GM18951 (cell line): Measurements from ENCODE around the gene CDK5R2.

Experiments used
- POLR2A ChIP-seq: IDR thresholded peaks from 4 replicates; pipeline ENCODE4 v1.6.1; 2011; ENCODE audit warnings: mild to moderate bottlenecking; ENCODE audit not compliant: insufficient read length, insufficient read depth; ENCODE audit errors: extremely low read depth
- in situ Hi-C: fragments of 300-500 bp; cut with MboI; formaldehyde crosslinking; loops from one replicate; pipeline ENCODE4 v1.12.0; 2022; ENCODE audit warnings: low sequenced_read_pairs, mixed read lengths, inconsistent platforms; ENCODE audit not compliant: unreplicated experiment

The CDK5R2 gene

DNA sequence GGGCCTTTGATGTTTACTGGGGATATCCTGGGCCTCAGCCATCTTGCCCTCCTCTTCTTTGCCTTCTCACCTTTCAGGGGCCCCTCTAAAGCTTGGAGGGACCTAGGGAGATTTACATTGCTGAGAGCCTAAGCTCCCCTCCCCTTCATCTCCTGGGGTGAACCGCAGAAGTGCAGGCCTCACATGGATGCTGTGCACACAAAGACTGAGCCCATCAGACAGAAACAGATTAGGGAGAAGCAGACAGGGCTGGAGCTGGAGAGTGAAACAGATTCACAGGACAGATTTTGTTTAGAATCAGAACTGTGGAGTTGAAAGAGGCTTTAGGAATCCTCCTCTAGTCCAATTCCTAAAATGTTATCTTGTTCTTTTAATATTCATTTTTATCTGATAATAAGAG lies 3.4 kb upstream of the CDK5R2 start:
- in situ Hi-C loops, result no loop called here
- no peak for TF ChIP-seq POLR2A

DNA sequence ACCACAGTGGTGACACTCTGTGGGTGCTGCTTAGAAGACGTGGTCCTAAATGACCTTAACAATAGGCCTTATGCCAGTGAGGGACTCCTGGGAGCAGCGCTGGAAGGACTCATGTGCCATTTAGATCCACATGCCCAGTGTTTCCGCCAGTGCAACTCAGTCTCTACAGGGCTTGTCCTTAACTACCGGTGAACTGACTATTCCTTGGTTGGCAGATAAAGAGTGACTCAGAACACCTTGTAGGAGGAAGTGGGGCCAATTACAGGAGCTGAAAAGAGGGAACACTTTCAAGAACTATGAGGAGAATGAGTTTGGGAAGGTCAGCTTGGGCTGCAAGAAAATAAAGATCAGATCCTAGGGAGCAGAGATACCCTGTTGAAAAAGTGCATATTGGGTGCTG lies 1.8 kb upstream of the CDK5R2 start:
- in situ Hi-C loops, result no loop called here
- TF ChIP-seq POLR2A, result no peak

DNA sequence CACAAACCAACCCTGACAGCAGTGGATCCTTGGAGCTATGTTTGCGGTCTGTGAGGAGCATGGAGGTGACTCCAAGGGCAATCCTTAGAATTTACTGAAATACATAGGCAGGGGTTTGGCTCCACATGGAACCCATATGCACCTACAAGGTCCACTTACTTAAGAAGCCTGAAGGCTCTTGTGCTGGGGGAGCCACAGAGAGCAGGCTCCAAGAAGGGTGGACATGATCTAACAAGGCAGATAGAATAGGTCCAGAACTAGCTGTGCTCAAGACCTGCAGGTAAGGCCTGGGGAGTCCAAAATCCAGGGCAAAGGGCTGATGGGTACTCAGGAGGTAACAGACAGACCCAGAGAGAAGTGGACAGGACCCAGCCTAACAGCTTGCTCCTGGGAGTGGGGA lies 1.2 kb upstream of the CDK5R2 start:
- TF ChIP-seq POLR2A, result no peak
- in situ Hi-C loops, result no loop called here

DNA sequence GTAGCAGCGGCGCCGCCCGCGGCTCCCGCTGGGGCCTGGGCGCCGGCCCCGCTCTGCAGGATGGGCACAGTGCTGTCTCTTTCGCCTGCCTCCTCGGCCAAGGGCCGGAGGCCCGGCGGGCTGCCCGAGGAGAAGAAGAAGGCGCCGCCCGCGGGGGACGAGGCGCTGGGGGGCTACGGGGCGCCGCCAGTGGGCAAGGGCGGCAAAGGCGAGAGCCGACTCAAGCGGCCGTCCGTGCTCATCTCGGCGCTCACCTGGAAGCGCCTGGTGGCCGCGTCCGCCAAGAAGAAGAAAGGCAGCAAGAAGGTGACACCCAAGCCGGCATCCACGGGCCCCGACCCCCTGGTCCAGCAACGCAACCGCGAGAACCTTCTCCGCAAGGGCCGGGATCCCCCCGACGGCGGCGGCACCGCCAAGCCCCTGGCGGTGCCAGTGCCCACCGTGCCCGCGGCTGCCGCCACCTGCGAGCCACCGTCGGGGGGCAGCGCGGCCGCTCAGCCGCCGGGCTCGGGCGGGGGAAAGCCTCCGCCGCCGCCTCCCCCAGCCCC lies 369 bp downstream of the CDK5R2 start:
- in situ Hi-C loops, result no loop called here
- no peak for TF ChIP-seq POLR2A

DNA sequence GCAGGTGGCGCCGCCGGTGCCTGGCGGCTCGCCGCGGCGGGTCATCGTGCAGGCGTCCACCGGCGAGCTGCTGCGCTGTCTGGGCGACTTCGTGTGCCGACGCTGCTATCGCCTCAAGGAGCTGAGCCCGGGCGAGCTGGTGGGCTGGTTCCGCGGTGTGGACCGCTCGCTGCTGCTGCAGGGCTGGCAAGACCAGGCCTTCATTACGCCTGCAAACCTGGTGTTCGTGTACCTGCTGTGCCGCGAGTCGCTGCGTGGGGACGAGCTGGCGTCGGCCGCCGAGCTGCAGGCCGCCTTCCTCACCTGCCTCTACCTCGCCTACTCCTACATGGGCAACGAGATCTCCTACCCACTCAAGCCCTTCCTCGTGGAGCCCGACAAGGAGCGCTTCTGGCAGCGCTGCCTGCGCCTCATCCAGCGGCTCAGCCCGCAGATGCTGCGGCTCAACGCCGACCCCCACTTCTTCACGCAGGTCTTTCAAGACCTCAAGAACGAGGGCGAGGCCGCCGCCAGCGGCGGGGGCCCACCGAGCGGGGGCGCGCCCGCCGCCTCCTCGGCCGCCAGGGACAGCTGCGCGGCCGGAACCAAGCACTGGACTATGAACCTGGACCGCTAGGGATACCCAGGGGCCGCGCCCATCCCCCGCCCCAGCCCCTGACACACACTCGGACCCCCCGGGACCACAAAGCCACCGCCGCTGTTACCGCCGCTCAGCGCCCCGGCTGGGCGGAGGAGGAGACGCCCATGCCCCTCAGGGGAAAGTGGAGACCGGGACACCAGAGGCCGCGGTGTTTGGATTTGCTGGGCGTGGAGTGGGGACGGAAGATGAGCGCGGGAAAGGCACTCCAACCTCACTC lies 1.1 kb downstream of the CDK5R2 start:
- no peak for TF ChIP-seq POLR2A

DNA sequence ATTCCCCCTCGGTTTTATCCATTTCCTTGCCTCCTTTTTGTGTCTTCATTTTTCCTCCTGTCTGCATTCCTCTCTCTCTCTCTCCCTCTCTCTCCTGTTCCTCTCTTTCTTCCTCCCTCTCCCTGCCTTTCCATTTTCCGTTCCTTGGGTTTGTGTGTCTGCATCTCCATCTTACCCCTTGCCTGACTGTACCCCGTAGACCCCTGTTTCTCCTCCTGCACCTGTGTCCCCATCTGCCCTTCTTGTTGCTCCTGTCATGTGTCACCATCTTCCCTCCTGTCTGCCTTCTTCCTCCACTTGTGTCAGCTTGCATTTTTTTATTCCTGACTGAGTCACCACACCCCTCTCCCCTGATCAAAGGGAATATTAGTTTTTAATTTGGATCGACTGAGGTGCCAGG lies 1.8 kb downstream of the CDK5R2 start:
- TF ChIP-seq POLR2A, result no peak
- in situ Hi-C loops, result no loop called here

More for the DNA sequence above, 1.1 kb downstream of the CDK5R2 start:
- in situ Hi-C loops, result no loop called here

DNA sequence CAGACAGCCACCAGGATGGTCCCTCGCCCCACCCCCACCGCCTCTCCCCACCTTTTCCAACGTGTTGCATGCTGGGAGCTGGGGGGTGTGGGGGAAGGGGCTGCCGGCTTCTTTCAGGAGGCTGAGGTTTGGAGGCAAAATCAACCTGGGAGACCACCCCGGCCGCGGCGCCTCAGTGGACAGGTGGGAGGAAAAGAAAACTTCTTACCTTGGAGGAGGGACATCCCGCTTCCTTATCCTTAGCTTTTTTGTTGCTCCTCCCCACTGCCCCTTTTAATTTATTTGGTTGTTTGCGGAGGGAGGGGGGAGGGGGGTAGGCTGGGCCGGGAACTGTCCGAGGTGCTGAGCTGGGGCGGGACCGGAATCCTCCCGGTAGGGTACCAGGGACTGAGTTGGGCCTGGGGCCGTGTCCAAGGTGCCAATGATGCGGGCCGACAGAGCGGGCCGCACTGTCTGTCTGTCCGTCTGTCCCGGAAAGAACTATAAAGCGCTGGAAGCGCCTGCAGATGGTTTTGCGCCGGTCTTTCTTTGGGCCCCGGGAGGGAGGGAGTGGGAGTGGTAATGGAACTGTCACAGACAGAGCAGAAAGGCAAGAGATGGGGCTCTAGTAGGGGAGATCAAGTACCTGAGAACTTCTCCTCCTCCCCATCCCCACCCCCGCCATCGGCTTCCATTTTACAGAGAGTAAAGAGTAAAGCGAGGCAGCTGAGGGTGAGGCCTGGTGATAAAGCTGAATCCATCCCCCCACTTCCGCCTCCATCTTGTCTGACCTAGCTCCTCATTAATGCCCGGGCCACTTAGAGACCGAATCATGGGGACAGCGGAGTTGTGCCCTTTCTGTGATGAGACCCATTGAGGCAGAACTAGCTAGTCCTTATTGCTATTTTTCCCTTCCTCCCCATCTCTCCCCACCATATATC lies 2.4 kb downstream of the CDK5R2 start:
- TF ChIP-seq POLR2A, result no peak
- in situ Hi-C loops, result no loop called here

DNA sequence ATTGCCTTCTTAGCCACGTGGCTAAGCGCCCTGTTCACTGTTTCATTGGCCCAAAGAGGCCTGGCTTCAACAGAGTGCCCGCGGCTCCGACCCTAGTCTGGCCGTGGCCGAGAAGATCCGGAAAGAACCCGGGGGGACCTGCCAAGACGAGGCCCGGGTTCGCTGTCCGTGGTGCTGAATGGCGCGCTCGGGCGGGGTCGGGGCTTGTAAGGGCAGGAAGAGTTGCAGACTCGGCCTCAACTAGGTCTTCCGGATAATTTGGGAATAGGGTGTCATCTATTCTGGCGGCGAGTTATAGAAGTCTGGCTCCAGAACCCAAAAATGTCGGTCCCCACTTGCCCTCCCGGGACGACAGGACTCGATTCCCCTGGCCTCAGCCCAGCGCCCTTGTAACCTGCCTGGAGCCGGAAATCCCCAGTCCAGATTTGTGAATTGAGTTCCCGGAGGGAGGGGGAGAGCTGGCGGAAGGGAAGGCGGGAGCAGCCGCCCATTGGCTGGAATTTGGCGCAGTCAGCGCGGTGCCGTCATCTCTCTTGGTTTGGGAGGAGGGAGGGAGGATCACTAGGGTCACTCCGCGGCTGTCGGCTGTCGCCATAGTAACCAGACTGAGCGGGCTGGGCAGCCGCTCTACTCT lies 3.5 kb downstream of the CDK5R2 start:
- in situ Hi-C loops, result no loop called here
- TF ChIP-seq POLR2A, result no peak

DNA sequence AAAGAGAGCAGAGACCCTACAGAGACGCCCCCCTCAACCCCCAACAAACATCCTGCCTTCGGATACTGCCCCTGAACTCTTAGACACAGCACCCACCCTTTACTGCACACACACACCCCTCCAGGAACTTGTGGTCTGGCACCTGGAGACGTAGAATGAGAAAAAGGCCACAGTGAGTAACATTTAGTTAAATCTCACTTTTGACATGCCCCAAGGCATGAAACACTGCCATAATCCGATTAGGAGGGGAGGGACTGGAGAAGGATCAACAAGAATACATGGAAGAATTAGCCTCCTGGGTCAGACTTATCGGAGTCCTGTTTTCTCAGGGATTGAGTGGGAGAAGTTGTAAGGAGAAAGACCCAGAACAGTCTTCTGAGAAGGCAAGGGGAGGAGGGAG lies 4.1 kb downstream of the CDK5R2 start:
- no peak for TF ChIP-seq POLR2A
- in situ Hi-C loops, result no loop called here

DNA sequence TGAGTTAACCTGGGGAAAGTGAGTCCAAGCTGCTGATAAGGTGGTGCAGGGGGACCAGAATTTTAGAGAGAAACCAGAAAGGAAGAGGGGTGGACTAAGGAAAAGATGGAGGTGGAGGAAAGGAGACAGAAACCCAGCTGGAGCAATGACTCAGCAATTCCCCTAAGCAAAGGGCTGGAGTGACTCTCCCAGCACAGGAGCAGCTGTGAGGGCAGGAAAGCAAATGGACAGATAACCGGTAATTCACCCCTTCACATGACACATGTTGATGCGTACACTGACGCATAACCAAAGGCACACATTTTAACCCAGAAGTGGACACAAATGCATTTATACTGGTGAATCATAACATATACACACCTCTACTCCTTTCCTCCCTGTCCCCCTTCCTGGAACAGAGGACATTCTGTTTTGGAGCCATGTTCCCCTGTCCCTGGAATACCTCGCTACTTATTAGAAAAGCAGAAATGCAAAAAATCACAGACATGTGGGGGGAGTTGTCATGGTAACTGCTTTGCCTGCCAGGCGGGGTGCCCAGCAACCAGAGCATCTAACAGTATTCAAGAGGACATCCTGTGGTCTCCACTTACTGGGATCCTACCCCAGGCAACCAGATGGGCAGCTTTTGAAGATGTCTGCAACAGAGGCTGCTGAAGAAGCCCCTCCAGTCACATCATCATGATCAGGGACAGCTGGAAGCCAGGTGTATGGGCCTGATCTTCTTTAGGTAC lies 4.7 kb downstream of the CDK5R2 start:
- no peak for TF ChIP-seq POLR2A
- in situ Hi-C loops, result no loop called here

DNA sequence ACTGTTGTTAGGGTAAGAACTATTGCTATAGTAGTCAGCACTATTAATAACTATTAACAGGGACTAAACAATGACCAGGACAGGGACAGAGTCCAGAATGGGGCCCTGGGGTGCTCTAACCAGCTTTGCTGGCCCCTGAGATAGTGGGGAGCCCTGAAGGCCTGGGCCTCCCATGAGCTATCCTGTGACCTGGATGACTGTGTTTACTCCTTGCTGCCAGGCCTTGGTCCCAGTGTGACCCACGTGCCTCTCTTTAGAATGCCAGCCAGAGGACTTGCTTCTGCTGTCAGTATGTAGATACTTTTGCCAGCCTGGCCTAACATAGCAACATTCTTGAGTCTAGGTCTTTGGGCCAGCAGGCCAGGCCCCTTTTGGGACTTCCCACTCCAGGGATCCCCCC lies 11.4 kb downstream of the CDK5R2 start:
- no peak for TF ChIP-seq POLR2A
- in situ Hi-C loops, result loop anchor here (10.0 kb wide), 1 partner anchor 106 kb away; no protein-coding TSS in a partner anchor

DNA sequence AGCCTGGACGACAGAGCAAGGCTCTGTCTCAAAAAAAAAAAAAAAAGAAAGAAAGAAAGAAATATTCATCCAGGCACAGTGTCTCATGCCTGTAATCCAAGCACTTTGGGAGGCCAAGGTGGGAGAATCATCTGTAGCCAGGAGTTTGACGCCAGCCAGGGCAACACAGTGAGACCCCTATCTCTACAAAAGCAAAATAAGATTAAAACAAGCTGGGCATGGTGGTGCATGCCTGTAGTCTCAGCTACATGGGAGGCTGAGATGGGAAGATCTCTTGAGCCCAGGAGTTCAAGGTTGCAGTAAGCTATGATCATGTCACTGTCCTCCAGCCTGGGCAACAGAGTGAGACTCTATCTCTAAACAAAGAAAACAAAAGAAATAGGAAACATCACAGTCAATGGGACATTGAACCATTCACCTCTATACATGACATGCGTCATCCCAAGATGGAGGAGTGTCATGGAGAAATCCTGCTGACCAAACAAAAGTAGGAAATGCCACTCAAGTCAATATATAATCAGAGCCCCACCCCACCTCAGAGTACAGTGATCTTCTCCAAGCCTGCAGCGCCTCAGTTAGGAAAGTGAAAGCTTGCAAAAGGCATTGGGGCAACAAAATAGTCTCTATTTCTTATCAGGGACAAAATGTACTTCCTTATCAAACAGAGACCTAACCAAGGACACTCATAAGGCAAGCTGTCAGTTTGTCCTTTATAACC lies 15.8 kb downstream of the CDK5R2 start:
- TF ChIP-seq POLR2A, result no peak
- in situ Hi-C loops, result loop anchor here (10.0 kb wide), 1 partner anchor 110 kb away; no protein-coding TSS in a partner anchor
